Thyroid gland (tissue), 4 donors: ENCODE measurements around the gene ZC3H7B. TPM values are rescaled to one million over a fixed set of nuclear protein-coding genes. Genes with fewer than 3 reads are reported as not detected.

Experiments
- DNase-seq, 2 donors: peaks; one replicate each; pipeline ENCODE4 v3.0.0-alpha.2; 2019
- H3K27ac ChIP-seq, 3 donors: fragments of 200-600 bp; sonication (generic); 1 replicate in 2 of 3; 2 replicates in 1 of 3; pipeline ENCODE4 v1.5.1; 2016 to 2019; ENCODE audit warnings: mild to moderate bottlenecking in 1 of 3, moderate library complexity in 1 of 3
- H3K27me3 ChIP-seq: fragments of 200-600 bp; sonication (generic); one replicate; pipeline ENCODE4 v1.5.1; 2019
- H3K36me3 ChIP-seq, 2 donors: fragments of 200-600 bp; sonication (generic); one replicate each; pipeline ENCODE4 v1.5.1; 2016 to 2019
- H3K4me1 ChIP-seq, 2 donors: fragments of 200-600 bp; sonication (generic); one replicate each; pipeline ENCODE4 v1.5.1; 2017 to 2019
- H3K4me3 ChIP-seq, 3 donors: fragments of 200-600 bp; sonication (generic); replicated peaks in 1 of 3; 1 replicate in 2 of 3; 2 replicates in 1 of 3; pipeline ENCODE4 v1.5.1; 2016; ENCODE audit warnings: mild to moderate bottlenecking in 1 of 3
- H3K9me3 ChIP-seq: fragments of 200-600 bp; sonication (generic); one replicate; pipeline ENCODE4 v1.5.1; 2017
- POLR2A ChIP-seq, 2 donors: fragments of 450-650 bp; IDR thresholded peaks; one replicate each; pipeline ENCODE4 v1.6.1; 2017; ENCODE audit warnings: antibody characterized with exemption in 2 of 2, mild to moderate bottlenecking in 2 of 2, moderate library complexity in 1 of 2
- WGBS, 2 donors: methylation state at CpG; one replicate each; pipeline ENCODE4 v1.1.5; 2017; 5-methylcytosine and 5-hydroxymethylcytosine counted together
- intact Hi-C: fragments of 100-400 bp; cut with DNase I; formaldehyde crosslinking; loops from one replicate; pipeline ENCODE4 v1.15.1; 2023
- total RNA-seq, 4 donors: library from RNA; depleted of rRNA; stranded (reverse); fragments of >200 nt; gene quantifications; one replicate each; pipeline ENCODE4 v1.2.3, GENCODE V29; 2016
- TF ChIP-seq, protein P1 (sequence below), 6 experiments: fragments of 200-600 bp in 3 of 6; fragments of 450-650 bp in 3 of 6; sonication (generic) in 3 of 6; IDR thresholded peaks; one replicate each; pipeline ENCODE4 v1.5.1; 2016 to 2019; ENCODE audit warnings: antibody characterized with exemption in 6 of 6, mild to moderate bottlenecking in 2 of 6, inconsistent platforms in 1 of 6, moderate library complexity in 1 of 6

Gene ZC3H7B
- total RNA-seq, 4 donors from 2014 or later = 77.7 to 100 (median 88.7) TPM

DNA sequence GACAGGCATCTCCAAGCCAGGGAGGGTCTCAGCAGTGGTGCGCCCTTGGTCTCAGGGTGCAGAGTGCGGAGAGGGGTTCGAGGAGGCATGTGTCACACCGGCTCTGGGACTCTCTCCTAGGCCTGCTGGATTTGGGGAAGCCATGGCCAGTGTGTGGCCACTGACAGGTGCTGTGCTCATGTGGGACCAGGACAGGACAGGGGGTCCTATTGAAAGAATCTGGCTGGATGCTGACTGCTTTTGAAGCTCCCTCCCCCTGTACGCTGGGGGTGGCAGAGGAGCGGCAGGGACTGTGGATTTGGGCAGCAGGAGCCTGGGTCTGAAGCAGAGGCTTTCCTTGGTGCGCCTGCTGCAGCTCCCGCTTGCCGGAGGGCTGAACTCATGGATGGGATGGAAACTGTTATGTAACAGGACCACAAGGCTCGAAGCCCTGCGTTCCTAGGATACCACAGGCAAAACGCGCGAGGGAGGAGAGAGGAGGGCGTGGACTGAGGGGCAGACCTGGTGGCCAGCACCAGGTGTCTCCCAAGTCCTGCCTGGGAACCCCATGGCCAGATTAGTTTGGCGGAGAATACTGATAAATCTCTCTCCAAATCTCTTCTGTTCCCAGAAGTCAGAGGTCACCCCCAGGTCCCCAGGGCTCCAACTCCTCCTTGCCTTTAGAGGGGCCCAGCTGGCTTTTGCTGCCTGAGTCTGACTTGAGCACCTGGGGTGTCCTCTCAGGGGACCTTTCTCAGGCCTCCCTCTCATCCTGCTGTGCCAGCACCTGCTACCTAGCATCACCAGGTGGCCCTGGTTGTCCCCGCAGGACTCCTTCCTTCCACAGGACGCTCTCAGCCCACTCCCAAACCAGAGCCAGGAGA, 66.6 kb downstream of the ZC3H7B start:
- 49 to 61% methylated on average over 6 to 18 of the region's 18 CpGs for WGBS, 2 donors
- Histone ChIP-seq H3K9me3 (no peaks in the 10 kb centered on the region), H3K36me3 (no peaks in the 10 kb centered on the region), H3K4me1 (peaks cover 32 to 42% of the 10 kb centered on the region in 2 donors), H3K27me3 (no peaks in the 10 kb centered on the region), H3K27ac (peak overlapping the region; percentile 83 to 91 (median 84)), H3K4me3 (peak overlapping the region in 1 of 3 donors; percentile 19)
- DNase-seq = peak; percentile 57 to 64
- intact Hi-C loops = no loop called here
- TF ChIP-seq, protein P1, sequence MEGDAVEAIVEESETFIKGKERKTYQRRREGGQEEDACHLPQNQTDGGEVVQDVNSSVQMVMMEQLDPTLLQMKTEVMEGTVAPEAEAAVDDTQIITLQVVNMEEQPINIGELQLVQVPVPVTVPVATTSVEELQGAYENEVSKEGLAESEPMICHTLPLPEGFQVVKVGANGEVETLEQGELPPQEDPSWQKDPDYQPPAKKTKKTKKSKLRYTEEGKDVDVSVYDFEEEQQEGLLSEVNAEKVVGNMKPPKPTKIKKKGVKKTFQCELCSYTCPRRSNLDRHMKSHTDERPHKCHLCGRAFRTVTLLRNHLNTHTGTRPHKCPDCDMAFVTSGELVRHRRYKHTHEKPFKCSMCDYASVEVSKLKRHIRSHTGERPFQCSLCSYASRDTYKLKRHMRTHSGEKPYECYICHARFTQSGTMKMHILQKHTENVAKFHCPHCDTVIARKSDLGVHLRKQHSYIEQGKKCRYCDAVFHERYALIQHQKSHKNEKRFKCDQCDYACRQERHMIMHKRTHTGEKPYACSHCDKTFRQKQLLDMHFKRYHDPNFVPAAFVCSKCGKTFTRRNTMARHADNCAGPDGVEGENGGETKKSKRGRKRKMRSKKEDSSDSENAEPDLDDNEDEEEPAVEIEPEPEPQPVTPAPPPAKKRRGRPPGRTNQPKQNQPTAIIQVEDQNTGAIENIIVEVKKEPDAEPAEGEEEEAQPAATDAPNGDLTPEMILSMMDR (IDR thresholded peaks at IDR 0.05) = no peak
- TF ChIP-seq POLR2A (IDR thresholded peaks at IDR 0.05) = no peak

DNA sequence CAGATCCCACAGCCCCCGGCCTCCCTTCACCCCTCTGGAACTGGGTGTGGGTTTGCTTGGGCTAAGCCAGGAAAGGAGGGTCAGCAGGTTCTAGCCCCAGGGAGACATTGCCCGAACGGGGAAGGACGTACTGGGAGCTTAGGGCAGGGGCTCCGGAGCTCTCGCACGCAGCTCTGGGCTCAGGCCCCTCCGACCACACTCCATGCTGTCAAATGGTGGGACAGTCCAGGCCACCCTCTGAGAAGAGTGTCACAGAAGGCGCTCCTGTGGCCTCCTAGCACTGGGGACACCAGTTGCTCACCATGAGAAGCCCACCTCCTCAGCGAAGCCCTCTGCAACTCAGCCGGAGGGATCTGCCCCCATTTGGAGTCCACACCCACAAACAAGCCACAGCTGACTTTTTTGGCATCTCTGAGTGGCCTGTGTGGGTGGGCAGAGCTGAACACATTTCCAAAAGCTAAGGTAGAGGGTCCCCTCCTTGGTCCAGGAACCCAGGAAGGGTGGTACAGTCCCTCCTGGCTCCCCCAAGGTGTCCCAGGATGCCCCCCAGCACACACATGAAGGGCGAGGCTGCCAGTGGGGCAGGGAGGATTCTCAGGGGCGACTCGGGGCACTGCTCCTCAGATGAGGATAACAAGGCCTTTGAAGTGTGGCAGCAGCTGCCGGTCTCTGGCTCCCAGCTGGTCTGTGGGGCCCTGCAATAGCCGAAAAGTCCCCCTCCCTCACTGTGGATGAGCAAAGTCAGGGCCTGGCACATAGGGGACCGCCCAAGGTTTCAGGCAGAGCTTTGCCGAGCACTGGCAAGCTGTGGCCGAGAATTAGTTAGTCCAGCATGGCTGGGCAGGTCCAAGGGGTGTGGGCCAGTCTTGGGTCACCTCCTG, 67.5 kb downstream of the ZC3H7B start:
- Histone ChIP-seq H3K4me3 (no peak overlapping the region), H3K27me3 (no peaks in the 10 kb centered on the region), H3K36me3 (no peaks in the 10 kb centered on the region), H3K27ac (peak overlapping the region; percentile 83 to 91 (median 84)), H3K9me3 (no peaks in the 10 kb centered on the region), H3K4me1 (peaks cover 32 to 42% of the 10 kb centered on the region in 2 donors)
- 94 to 100% methylated on average over 1 to 15 of the region's 19 CpGs for WGBS, 2 donors
- intact Hi-C loops = no loop called here
- DNase-seq = no peak
- TF ChIP-seq POLR2A (IDR thresholded peaks at IDR 0.05) = no peak
- TF ChIP-seq, protein P1 (IDR thresholded peaks at IDR 0.05) = no peak

DNA sequence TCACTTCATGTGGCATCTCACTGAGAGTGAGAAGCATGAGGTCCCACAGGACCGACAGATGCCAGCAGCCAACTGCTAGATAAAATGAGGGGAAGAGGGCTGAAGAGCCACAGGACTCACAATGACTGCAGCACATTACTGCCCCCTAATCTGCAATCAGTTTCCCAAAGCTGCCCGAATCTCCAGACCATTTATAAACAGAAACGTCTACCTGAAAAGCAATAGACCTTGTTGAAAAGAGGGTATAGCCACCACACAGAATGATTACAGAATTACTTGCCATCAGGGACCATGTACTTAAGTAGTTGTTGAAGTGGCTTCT, 68.1 kb downstream of the ZC3H7B start:
- H3K9me3 ChIP-seq = no peaks in the 10 kb centered on the region
- no peaks in the 10 kb centered on the region for H3K36me3 ChIP-seq
- H3K4me3 ChIP-seq = no peak overlapping the region
- H3K27me3 ChIP-seq = no peaks in the 10 kb centered on the region
- peak overlapping the region in 1 of 3 donors; percentile 3 for H3K27ac ChIP-seq
- intact Hi-C loops = no loop called here
- TF ChIP-seq, protein P1 (IDR thresholded peaks at IDR 0.05) = no peak
- TF ChIP-seq POLR2A (IDR thresholded peaks at IDR 0.05) = no peak
- DNase-seq = no peak
- WGBS, 2 donors = 42 to 54% methylated on average over 3 of the region's 3 CpGs
- peaks cover 32 to 42% of the 10 kb centered on the region in 2 donors for H3K4me1 ChIP-seq

DNA sequence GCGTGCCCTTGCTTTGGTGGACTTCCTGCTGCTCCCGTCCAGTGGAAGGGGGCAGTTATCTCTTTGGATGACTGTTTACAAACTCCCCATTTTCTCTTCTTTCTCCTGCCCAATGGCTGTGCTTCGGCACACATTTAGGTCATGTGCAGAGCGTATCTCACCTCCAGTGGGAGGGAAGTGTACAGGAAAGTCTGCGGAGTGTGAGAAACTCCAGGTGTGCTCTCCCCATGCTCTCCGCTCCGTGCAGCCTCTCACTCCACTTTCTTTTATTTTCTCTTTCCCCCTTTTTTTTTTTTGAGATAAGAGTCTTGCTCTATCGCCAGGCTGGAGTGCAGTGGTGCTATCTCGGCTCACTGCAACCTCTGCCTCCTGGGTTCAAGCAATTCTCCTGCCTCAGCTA, 68.5 kb downstream of the ZC3H7B start:
- DNase-seq = peak; percentile 27 to 41

More for the DNA sequence above, 68.5 kb downstream of the ZC3H7B start:
- Histone ChIP-seq H3K4me3 (no peak overlapping the region), H3K36me3 (no peaks in the 10 kb centered on the region), H3K27ac (peak overlapping the region in 1 of 3 donors; percentile 3), H3K27me3 (no peaks in the 10 kb centered on the region), H3K4me1 (peaks cover 32 to 42% of the 10 kb centered on the region in 2 donors), H3K9me3 (no peaks in the 10 kb centered on the region)
- intact Hi-C loops = no loop called here
- 62 to 63% methylated on average over 9 of the region's 9 CpGs for WGBS, 2 donors
- TF ChIP-seq, protein P1 (IDR thresholded peaks at IDR 0.05) = no peak
- no peak for TF ChIP-seq POLR2A (IDR thresholded peaks at IDR 0.05)
